CD1c-positive myeloid dendritic cell (primary cell): ENCODE results near the gene RPL18.

ENCODE experiments used
- DNase-seq: peaks from one replicate; pipeline ENCODE4 v3.0.0-alpha.2; 2016; ENCODE audit errors: extremely low spot score

The RPL18 gene

DNA sequence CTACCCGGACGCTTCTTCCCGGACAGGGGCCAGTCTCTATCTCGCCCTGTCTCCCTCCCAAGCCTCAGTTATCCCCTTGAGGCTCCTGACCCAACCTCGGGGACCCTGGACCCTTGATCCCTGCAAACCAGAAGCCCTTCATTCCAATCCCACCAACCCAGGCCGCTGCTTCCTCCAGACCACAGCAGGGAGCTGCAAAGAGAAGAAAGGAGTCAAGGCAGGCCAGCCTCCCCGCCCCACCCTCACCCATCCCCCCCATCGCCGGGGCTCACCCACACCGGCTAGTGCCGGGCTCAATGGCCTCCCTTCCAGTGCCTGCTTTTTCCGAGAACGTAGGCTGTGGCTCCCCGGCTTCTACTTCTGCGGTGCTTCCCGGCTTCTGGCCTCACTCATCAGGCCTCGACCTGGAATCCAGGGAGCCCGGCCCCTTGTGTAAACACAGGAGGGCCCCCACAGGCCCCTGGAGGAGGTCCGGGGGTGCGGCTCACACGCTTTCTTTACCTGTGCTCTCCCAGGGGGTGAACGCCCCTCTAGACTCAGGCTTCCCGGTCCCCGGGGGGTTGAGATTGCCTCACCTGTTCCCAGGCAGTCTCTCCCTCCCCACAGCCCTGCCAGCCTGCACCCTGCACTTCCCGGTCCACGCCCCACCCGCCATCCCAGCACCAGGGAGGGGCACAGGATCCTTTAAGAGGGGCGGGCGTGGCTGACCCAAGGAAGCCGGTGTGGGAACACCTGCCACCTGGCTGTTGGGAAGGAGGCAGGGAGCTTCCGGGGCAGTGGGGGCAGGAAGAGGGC is 4.3 kb downstream of the RPL18 start, which contains the start of gene FAM83E:
FAM83E (minus strand) TSS at position 641 of the 795 bp plus-strand sequence. CDS start 1,704 bp downstream, outside the sequence.
- DNase-seq: no peak

DNA sequence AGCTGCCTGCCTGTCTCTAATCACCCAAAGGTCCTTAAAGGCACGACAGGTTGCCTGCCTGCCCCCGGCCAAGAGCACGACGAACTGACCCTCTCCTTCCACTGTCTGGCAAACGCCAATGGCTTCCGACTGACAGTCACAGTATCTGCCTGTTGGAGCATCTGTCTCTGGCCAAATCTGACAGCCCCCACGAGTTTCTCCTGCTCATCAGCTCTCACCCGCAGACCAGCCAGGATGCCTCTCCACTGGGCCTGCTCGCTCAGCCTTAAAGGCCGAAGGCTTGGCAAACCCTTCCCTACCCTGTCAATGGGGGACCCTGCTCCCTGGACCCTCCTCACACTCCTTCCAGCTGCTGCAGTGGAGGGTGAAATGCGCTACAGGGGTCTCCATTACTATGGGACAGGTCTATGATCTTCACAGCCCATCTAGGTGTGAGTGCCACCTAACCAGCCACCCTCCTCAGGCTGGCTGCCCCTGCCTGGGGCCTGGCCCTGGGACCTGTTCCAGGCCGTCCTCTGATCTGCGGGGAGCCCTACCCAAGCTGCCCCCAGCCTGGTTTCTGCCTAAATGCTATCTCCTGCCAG is 5.0 kb downstream of the RPL18 start:
- no peak for DNase-seq

DNA sequence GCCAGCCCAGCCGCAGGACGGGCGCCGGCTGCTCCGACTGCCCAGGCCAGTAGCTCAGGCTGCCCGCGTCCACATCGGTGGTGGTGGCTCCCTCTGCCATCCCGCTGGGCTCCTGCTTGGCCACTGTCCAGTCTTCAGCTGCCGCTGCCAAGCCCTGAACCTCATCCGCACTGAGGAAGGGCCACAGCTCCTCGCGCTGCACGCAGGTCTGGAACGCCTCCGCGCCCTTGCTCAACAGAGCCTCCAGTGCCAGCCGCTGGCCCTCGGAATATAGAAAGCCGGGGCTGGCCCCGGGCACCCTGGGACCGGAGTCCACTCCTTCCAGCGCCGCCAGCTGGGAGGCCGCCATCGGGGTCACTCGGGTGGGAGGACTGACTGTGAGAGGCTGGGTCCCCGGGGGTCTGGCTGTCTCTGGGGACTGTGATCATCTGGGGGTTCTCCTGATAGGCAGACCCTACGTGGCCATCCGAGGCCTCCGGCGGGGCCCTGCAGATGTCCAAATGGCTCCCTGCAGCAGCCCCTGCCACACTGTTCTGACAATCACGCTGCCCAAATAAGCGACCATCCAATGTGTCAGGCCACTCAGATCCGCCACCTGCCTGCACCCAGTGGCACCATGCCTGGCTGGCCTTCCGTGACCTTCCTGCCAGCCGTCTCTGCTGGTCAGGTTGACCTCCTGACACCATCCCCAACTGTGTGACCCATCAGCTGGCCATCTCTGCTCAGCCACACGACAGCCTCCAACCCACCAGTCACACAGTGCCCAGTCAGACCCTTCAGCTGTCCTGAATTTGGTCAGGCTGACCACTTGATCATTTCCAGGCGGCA is 5.7 kb downstream of the RPL18 start:
- no peak for DNase-seq

DNA sequence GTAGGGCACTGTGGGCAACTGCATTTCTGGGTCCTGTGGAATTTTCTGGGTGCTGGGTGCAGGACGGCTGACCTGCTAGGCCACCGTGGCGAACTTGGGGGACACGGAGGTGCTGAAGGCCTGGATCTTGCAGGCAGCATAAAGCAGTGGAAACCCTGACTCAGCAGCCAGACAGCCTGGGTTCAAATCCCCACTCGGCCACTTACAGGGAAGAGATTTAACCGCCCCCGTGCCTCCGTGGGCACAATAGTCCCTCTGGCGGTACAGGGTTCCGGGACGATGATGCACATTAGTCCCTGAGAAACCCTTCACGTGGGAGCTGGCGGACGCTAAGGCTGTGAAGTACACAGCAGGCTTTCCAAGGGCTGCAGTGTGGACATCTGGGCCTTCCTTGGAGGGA is 7.1 kb downstream of the RPL18 start:
- DNase-seq: peak; percentile 19

DNA sequence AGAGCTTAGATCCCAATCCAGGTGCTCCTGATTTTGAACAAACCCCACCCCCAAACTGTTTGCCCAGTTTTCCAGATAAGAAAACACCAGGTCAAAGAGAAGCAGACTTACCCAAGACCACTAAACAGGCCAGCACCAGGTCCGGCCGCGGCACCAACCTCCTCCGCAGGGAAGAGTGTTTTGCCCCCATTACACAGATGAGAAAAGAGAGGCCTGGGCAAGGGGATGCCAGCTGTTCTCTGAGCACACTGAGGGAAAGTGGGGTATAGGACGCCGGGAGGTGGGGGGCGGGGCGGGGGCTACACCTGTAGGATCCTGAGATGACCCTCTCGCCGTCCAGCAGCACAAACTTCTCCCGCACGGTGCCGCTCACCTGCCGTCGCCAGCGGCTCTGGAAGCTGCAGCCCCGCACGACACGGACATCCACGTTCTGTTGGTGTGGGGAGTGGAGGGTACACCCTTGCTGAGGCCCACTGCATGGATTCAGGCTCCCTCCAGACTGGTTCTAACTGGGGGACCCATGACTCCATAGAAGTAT is 9.3 kb downstream of the RPL18 start:
- no peak for DNase-seq

DNA sequence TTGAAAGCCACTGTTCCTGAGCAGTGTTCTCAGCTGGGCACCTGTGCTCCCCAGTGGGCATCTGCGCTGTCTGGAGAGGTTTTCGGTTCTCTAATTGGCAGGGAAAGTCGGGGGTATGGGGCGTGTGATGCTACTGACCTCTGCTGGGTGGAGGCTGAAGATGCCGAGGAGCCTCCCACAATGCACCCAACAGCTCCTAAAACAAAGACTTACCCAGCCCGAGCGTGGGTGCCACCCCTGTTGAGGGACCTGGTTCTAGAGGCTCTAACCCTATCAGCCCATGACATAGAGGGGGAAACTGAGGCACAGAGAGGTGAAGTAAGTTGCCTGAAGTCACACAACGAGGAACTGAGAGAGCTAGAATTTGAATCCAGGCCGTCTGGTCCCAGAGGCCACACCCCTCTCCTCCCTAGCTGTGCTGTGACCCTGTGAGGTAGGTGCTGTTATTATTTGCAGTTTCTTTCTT is 10.1 kb downstream of the RPL18 start:
- peak; percentile 82 for DNase-seq

DNA sequence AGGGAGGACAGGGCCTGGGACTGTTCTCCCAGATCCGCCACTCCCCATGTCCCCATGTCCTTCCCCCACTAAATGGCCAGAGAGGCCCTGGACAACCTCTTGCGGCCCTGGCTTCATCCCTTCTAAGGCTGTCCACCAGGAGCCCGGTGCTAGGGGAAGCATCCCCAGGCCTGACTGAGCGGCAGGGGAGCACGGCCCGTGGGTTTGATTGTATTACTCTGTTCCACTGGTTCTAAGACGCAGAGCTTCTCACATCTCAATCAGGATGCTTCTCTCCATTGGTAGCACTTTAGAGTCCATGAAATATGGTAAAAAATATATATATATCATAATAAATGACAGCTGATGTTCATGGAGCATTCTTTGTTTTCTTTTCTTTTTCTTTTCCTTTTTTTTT is 11.6 kb downstream of the RPL18 start:
- no peak for DNase-seq

DNA sequence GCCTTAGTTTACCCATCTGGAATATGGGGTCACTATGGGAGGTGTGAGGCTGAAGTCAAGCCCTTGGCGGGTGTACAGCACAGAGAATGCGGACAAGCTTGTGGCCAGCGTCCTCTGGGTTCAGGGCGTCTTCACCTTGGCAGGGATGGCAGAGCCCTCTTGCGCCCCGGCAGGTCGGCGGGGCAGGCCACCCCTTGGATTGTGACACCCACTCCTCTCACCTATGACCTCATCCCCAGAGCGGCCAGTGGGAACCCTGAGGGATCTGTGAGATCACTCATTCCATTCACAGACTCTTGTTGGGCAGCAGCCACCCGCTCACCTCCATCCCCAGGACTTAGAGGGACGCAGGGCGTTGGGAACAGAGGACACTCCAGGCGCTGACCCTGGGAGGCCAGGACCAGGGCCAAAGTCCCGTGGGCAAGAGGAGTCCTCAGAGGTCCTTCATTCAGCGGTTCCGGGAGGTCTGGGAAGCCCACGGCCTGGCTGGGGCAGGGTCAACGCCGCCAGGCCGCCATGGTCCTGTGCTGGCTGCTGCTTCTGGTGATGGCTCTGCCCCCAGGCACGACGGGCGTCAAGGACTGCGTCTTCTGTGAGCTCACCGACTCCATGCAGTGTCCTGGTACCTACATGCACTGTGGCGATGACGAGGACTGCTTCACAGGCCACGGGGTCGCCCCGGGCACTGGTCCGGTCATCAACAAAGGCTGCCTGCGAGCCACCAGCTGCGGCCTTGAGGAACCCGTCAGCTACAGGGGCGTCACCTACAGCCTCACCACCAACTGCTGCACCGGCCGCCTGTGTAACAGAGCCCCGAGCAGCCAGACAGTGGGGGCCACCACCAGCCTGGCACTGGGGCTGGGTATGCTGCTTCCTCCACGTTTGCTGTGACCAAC is 12.3 kb downstream of the RPL18 start, which contains the start of gene SPACA4:
SPACA4 (plus strand) TSS at position 280 of the 896 bp plus-strand sequence; CDS start at position 517, 237 bp downstream.
- DNase-seq: no peak

DNA sequence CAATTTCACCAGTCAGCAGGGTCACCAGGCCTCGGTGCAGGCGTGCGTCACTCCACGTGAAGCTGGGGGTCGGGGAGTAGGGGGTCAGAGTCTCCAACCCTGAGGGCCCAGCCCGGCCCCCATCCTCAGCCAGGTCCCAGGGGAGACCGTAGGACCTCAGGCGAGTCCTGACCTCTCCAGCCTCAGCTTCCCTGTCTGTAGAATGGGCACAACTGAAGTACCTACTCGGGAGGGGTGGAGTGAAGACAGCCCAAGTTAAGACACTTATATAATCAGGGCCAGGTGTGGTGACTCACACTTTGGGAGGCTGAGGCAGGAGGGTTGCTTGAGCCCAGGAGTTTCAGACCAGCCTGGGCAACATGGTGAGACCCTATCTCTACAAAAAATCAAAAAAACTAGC is 15.1 kb downstream of the RPL18 start:
- DNase-seq: no peak

DNA sequence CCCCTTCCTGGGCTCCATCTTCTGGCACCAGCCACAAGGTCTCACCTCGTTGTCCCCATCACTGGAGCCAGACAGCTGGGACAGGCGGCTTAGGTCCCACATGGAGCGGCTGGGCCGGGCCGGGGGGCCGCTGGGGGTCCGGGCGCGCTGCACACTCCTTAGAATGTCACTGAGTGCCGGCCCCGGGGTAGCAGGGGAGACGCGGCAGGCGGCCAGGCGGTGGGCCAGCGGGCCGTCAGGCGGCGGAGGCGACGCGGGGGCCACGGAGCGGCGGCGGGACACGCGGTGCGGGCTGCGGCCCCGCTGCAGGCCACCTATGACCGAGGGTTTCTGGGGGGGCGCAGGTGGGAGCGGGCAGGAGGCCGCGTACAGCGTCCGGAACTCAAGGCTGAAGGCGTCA is 15.5 kb downstream of the RPL18 start:
- no peak for DNase-seq

DNA sequence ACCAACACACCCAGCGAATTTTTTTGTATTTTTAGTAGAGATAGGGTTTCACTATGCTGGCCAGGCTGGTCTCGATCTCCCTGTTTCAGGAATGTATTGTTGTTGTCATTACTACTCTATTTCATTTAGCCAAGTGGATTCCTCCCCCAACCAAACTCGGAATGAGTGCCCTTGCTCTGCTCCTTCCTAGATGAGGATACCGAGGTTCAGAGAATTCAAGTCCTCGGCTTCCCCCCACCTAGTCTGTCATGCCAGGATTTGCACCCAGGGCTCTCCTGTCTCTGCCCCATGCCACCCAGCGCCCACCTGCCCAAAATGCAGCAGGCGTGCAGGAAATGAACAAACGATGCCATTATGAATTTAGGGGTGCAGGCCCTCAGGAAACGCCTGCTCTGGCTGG is 16.0 kb downstream of the RPL18 start:
- DNase-seq: no peak

DNA sequence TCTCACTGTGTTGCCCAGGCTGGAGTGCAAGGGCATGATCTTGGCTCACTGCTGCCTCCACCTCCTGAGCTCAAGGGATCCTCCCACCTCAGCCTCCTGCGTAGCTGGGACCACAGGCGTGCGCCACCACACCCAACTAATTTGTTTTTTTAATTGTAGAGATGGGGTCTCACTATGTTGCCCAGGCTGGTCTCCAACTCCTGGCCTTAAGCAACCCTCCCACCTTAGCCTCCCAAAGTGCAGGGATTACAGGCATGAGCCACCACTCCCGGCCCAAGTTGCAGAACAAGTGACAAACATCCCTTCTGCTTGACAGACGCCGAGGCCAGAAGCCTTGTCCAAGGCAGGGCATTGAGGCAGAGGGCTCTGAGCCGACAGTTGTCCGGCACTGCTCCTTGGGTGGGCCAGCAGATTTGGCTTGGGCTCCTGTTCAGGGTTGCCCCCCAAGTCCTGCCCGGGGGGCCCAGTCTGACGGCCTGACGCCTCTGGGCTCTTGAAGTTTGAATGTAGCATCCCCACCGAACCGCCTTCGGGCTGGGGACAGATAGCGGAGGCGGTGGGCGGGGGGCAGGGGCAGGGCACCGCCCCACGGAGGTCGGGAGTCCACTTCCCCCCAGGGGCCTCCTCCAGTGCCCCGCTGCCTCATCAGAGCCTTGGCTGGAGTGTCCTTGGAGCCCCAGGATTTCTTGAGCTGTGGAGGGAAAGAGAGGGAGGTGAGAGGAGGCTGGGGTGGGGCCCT is 18.1 kb downstream of the RPL18 start:
- no peak for DNase-seq

DNA sequence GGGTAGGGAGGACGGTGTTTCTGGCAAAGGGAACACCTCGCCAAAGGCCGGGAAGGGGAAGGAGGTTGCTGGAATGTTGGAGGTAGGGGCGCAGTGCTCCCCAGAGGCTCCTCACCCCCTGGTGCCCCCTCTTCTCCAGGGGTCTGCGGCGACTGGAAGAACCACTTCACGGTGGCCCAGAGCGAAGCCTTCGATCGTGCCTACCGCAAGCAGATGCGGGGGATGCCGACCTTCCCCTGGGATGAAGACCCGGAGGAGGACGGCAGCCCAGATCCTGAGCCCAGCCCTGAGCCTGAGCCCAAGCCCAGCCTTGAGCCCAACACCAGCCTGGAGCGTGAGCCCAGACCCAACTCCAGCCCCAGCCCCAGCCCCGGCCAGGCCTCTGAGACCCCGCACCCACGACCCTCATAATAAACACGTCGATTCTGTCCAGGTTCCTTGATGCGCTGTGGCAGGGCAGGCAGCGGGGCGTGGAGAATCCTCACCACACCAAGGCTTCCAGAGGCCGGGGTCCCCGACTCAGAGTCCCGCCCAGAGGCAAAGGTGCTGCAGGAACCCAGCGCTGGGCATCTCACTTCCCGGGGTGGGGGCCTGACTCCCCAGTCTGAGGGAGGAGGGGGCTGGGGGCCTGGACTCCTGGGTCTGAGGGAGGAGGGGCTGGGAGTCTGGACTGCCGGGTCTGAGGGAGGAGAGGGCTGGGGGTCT is 19.8 kb downstream of the RPL18 start:
- no peak for DNase-seq

DNA sequence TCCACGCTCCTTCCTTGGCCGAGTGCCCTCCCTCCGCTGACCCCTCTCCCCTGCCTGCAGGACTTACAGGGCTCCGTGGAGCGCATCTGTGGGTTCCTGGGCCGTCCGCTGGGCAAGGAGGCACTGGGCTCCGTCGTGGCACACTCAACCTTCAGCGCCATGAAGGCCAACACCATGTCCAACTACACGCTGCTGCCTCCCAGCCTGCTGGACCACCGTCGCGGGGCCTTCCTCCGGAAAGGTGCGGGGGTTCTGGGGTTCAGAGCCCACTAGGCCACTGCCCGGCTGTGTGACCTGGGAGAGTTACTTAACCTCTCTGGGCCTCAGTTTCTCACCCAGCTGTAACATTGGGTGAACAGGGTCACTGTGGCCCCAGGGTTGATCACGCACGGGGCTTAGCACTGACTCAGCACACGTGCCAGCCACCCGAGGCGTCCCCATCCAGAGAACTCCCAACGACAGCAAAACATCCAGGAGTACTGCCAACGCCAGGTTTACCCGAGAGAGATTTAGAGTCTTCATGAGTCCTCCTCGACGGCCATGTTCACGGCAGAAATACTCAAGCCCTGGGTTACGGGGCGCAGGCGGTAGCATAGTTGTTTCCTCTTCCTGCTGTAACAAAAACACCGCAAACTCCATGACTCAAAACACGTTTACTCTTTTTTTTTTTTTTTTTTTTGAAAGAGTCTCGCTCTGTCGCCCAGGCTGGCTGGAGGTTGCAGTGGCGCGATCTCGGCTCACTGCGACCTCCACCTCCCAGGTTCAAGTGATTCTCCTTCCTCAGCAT is 22.1 kb downstream of the RPL18 start:
- DNase-seq: peak; percentile 58

DNA sequence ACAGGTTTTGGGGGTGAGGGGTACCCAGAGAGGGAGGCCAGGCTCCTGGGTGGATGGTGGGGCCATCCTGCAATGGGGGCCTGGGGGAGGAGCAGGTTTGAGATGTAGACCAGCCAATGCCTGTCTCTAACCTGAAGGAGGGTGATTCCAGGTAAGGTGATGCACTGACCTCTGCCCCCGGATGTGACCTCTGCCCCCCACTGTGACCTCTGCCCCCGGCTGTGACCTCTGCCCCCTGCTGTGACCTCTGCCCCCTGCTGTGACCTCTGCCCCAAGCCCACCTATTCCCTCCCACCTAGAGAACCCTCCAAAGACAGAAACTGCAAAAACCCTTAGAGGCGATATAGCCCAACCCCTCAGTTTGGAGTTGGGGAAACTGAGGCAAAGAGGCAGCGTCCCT is 22.7 kb downstream of the RPL18 start:
- DNase-seq: no peak

DNA sequence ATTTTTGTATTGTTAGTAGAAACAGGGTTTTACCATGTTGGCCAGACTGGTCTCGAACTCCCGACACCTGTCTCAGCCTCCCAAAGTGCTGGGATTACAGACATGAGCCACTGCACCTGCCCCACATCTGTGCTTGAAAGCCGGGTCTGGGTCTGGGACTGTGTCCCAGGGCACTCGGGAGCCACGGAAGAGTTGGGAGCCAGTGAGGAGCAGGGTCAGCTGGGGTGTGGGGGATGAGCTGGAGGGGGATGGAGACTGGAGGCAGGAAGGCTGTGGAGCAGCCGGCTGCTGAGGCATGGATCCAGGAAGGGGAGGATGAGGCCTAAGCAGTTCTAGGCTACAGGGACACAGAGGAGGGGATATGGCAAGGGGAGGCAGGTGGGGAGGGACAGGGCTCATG is 23.1 kb downstream of the RPL18 start:
- DNase-seq: no peak

DNA sequence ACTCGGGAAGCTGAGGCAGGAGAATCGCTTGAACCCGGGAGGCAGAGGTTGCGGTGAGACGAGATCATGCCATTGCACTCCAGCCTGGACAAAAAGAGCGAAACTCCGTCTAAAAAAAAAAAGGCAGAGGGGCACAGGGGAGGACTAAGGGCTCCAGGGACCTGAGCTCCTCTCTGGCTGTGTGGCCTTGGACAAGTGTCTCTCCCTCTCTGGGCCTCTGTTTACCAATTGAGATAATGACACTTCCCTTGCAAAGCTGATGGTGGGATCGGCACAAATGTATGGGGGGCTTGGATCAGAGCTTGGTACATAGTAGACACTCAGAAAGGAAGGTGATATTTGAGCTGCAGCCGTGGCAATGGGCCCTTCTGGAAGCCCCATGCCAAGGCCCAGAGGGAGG is 23.8 kb downstream of the RPL18 start:
- DNase-seq: no peak

DNA sequence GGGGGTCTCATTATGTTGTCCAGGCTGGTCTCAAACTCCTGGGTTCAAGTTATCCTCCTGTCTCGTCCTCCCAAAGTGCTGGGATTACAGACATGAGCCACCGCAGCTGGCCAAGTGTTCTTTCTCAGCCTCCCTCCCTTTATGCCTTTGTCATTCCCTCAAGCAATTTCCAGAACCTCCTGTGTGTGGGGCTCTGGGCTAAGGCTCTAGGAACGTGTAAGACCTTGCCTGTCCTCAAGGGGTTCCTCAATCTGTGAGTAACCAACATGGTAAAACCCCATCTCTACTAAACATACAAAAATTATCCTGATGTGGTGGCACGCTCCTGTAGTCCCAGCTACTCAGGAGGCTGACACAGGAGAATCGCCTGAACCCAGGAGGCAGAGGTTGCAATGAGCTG is 28.0 kb downstream of the RPL18 start:
- peak; percentile 17 for DNase-seq
